Heart left ventricle (tissue), 16 donors: ENCODE data around the gene RBMS3. TPM values are rescaled to one million over a fixed set of nuclear protein-coding genes. Genes with fewer than 3 reads are reported as not detected.

Experiments
- ATAC-seq, 4 donors: fragments of 200-7000 bp; cut with Tn5 transposase; one replicate each; pipeline ENCODE4 v1.9.1; 2020 to 2022; ENCODE audit warnings: moderate library complexity in 4 of 4, mild to moderate bottlenecking in 3 of 4, moderate number of reproducible peaks in 1 of 4
- DNase-seq, 5 donors: peaks; one replicate each; pipeline ENCODE4 v3.0.0-alpha.2; 2020
- H3K27ac ChIP-seq, 12 donors: fragments of 200-600 bp; sonication (generic) in 4 of 12; one replicate each; pipeline versions ENCODE4 v1.5.0 to v1.8.0; 2016 to 2022; ENCODE audit warnings: mild to moderate bottlenecking in 2 of 12
- H3K27me3 ChIP-seq, 9 donors: fragments of 200-600 bp; sonication (generic) in 2 of 9; one replicate each; pipeline versions ENCODE4 v1.5.1 to v1.8.0; 2016 to 2022; ENCODE audit warnings: mild to moderate bottlenecking in 3 of 9
- H3K36me3 ChIP-seq, 9 donors: fragments of 200-600 bp; sonication (generic) in 2 of 9; one replicate each; pipeline versions ENCODE4 v1.5.0 to v1.8.0; 2018 to 2022; ENCODE audit warnings: mild to moderate bottlenecking in 2 of 9
- H3K4me1 ChIP-seq, 12 donors: fragments of 200-600 bp; sonication (generic) in 4 of 12; one replicate each; pipeline versions ENCODE4 v1.5.0 to v1.8.0; 2016 to 2022; ENCODE audit warnings: mild to moderate bottlenecking in 3 of 12
- H3K4me3 ChIP-seq, 12 donors: fragments of 200-600 bp; sonication (generic) in 4 of 12; one replicate each; pipeline versions ENCODE4 v1.5.0 to v1.8.0; 2017 to 2022; ENCODE audit warnings: mild to moderate bottlenecking in 9 of 12, moderate library complexity in 4 of 12
- H3K9me3 ChIP-seq, 12 donors: fragments of 200-600 bp; sonication (generic) in 4 of 12; one replicate each; pipeline versions ENCODE4 v1.5.0 to v1.8.0; 2016 to 2022; ENCODE audit warnings: mild to moderate bottlenecking in 1 of 12
- CTCF ChIP-seq, 12 donors: fragments of 200-600 bp; sonication (generic) in 4 of 12; IDR thresholded peaks; one replicate each; pipeline versions ENCODE4 v1.5.0 to v1.8.0; 2018 to 2022; ENCODE audit warnings: antibody characterized with exemption in 12 of 12, mild to moderate bottlenecking in 5 of 12
- POLR2A ChIP-seq, 2 donors: fragments of 450-650 bp; IDR thresholded peaks; one replicate each; pipeline ENCODE4 v1.6.1; 2017; ENCODE audit warnings: antibody characterized with exemption in 2 of 2, mild to moderate bottlenecking in 2 of 2, moderate library complexity in 2 of 2
- WGBS, 4 donors: extraction: QIAGEN DNeasy Blood & Tissue Kit in 2 of 4; methylation state at CpG; one replicate each; pipeline versions ENCODE4 v1.1.5 to v1.1.7; 2013 to 2018; 5-methylcytosine and 5-hydroxymethylcytosine counted together
- intact Hi-C, 10 donors: fragments of 100-400 bp; cut with DNase I; formaldehyde crosslinking; loops; one replicate each; pipeline versions ENCODE4 v1.11.1 to v1.14.2; 2022
- polyA plus RNA-seq, 2 donors: library from polyadenylated mRNA; stranded (reverse); fragments of 200-250 nt; gene quantifications; one replicate each; pipeline ENCODE4 v1.2.3, GENCODE V29; 2013
- total RNA-seq, 9 donors: library from RNA; depleted of rRNA in 2 of 9; stranded (reverse); fragments of >200 nt in 2 of 9; fragmentation: NEBNext Ultra II Directional in 3 of 9; extraction: Animal tissue kit (Norgen Biotek cat#: 25700) in 3 of 9; gene quantifications; one replicate each; pipeline versions ENCODE4 v1.1.0 to v1.2.4, GENCODE V29; 2016 to 2023
- donor health status: ischemic (EF 13 %, LVEDD 7.1; RV severe dilation, severe dysfunction).
- donor health status: healthy with polysubstance abuse.
- donor health status: DM: no; HTN: yes; CAD: no.
- donor health status: DM: no; HTN: no; CAD: no.
- donor health status: ischemic (EF 25% LVEDD 6.9; RV normal size, moderate dysfunction).
- donor health status: ischemic (EF 25% LVEDD 5.7; RV mildly dilated, moderate dysfunction).
- donor health status: healthy.
- donor health status: DM: yes; HTN: yes; CAD: no.
- donor health status: ischemic (EF 35%, LVEDD 5.7; RV mildly dilated, moderate dysfunction).
- donor health status: nonischemic (EF 11% LVEDD 7.7; RV severe dilation, severe dysfunction).
- donor health status: DM: yes; HTN: yes; CAD: no.
- donor health status: PGD.
- donor health status: ischemic (EF 29% LVEDD 5.4; RV normal size, mild dysfunction).
- donor health status: nonischemic (EF 23%, LVEDD 6.1; RV moderate dilation, normal function).

RBMS3 gene
- total and polyA plus RNA-seq, 11 donors, result 4.8 to 35.6 (median 26.1) TPM

DNA sequence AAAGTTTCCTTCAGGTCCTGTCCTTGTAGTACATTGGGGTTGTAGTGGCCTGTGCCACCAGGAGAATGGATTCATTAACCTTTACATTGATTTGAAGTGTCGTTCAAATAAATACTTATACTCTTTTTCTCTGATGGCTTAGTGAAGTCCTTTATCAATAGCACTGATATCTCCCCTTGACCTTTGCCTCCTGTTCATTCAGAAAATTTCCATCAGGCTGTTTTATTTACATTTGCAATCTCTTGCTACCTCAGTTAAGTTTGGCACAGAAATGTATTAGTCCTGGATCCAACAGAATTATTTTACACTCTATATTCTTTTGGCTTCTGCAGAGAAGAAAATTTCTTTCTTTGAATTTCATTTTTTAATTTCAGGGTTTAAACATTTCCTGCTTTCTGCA, 497.0 kb downstream of the RBMS3 start:
- no peak for DNase-seq
- Histone ChIP-seq H3K4me3 (no peak overlapping the region), H3K4me1 (peaks cover 0 to 11% (median 0%) of the 10 kb centered on the region in 12 donors), H3K27me3 (no peaks in the 10 kb centered on the region), H3K9me3 (peaks cover 0 to 8% (median 0%) of the 10 kb centered on the region in 12 donors), H3K27ac (no peak overlapping the region), H3K36me3 (peaks cover 0 to 10% (median 0%) of the 10 kb centered on the region in 9 donors)
- TF ChIP-seq CTCF (IDR thresholded peaks at IDR 0.05) (no peak), POLR2A (IDR thresholded peaks at IDR 0.05) (no peak)
- intact Hi-C loops, result loop anchor here in 2 of 10 donors (5.0 to 10.0 kb wide), 2 partner anchors 74 to 863 kb away; no protein-coding TSS in a partner anchor
- WGBS, 4 donors, result 82 to 97% (median 85%) methylated on average over 1 of the region's 1 CpG
- no peak for ATAC-seq

DNA sequence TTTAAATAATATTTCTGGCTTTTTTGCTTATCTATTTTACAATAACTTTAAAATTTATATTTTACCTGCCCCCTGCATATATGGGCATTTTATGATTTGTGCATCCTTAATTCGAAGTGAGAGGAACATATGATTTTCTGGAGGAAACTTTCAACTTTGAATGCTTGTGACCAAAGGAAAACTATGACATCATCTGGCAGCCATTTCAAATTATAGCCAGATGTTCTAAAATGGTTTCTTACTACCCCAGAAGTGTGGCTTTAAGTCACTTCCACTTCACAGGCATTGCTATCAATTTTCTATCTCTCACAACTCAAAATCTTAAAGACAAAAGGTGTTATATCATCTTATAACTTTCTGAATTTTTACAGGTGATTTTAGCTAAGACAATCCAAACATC, 508.8 kb downstream of the RBMS3 start:
- intact Hi-C loops, result no loop called here
- no peak for TF ChIP-seq CTCF (IDR thresholded peaks at IDR 0.05)
- TF ChIP-seq POLR2A (IDR thresholded peaks at IDR 0.05), result no peak
- no peak overlapping the region for H3K27ac ChIP-seq
- no peaks in the 10 kb centered on the region for H3K4me1 ChIP-seq
- H3K4me3 ChIP-seq, result no peak overlapping the region
- peaks cover 0 to 37% (median 0%) of the 10 kb centered on the region in 12 donors for H3K9me3 ChIP-seq
- DNase-seq (no peak), ATAC-seq (no peak)
- WGBS, 4 donors, result 85 to 95% (median 88%) methylated on average over 1 of the region's 1 CpG
- H3K36me3 ChIP-seq, result no peaks in the 10 kb centered on the region
- H3K27me3 ChIP-seq, result no peaks in the 10 kb centered on the region

GRCh38 chr3:29796808-29797207, 515.9 kb downstream of the RBMS3 start:
- intact Hi-C loops, result no loop called here
- Histone ChIP-seq H3K9me3 (no peaks in the 10 kb centered on the region), H3K4me3 (no peak overlapping the region), H3K27ac (no peak overlapping the region), H3K27me3 (no peaks in the 10 kb centered on the region), H3K36me3 (no peaks in the 10 kb centered on the region), H3K4me1 (no peaks in the 10 kb centered on the region)
- WGBS, 4 donors, result 96 to 100% (median 98%) methylated on average over 8 of the region's 8 CpGs
- TF ChIP-seq POLR2A (IDR thresholded peaks at IDR 0.05) (no peak), CTCF (IDR thresholded peaks at IDR 0.05) (no peak)
- DNase-seq (no peak), ATAC-seq (no peak)

- Histone ChIP-seq H3K27ac (no peak overlapping the region), H3K4me1 (peaks cover 0 to 7% (median 0%) of the 10 kb centered on the region in 12 donors), H3K36me3 (no peaks in the 10 kb centered on the region), H3K27me3 (no peaks in the 10 kb centered on the region), H3K9me3 (no peaks in the 10 kb centered on the region), H3K4me3 (no peak overlapping the region)
- WGBS, 4 donors, result 84 to 95% (median 95%) methylated on average over 4 of the region's 4 CpGs
- no peak for TF ChIP-seq POLR2A (IDR thresholded peaks at IDR 0.05)
- TF ChIP-seq CTCF (IDR thresholded peaks at IDR 0.05), result no peak
- DNase-seq (no peak), ATAC-seq (no peak)
- intact Hi-C loops, result no loop called here
Observed at GRCh38 chr3:29802057-29802456, 521.2 kb downstream of the RBMS3 start.
